Ovary (tissue), 3 donors: Measurements from ENCODE around the gene ARHGAP27.

ENCODE experiments used
- CTCF ChIP-seq, 3 donors: fragments of 450-650 bp in 2 of 3; fragments of 200-600 bp in 1 of 3; IDR thresholded peaks; one replicate each; pipeline versions ENCODE4 v1.5.1 to v1.8.0; 2016 to 2022; ENCODE audit warnings: antibody characterized with exemption in 3 of 3, mild to moderate bottlenecking in 1 of 3
- EP300 ChIP-seq: sonication (generic); formaldehyde crosslinking; IDR thresholded peaks from one replicate; pipeline ENCODE4 v1.6.1; 2017; ENCODE audit warnings: antibody characterized with exemption
- POLR2A ChIP-seq: fragments of 450-650 bp; IDR thresholded peaks from one replicate; pipeline ENCODE4 v1.6.1; 2017; ENCODE audit warnings: antibody characterized with exemption, mild to moderate bottlenecking, moderate library complexity
- donor health status: DM: no; HTN: no; CAD: no.

DNA sequence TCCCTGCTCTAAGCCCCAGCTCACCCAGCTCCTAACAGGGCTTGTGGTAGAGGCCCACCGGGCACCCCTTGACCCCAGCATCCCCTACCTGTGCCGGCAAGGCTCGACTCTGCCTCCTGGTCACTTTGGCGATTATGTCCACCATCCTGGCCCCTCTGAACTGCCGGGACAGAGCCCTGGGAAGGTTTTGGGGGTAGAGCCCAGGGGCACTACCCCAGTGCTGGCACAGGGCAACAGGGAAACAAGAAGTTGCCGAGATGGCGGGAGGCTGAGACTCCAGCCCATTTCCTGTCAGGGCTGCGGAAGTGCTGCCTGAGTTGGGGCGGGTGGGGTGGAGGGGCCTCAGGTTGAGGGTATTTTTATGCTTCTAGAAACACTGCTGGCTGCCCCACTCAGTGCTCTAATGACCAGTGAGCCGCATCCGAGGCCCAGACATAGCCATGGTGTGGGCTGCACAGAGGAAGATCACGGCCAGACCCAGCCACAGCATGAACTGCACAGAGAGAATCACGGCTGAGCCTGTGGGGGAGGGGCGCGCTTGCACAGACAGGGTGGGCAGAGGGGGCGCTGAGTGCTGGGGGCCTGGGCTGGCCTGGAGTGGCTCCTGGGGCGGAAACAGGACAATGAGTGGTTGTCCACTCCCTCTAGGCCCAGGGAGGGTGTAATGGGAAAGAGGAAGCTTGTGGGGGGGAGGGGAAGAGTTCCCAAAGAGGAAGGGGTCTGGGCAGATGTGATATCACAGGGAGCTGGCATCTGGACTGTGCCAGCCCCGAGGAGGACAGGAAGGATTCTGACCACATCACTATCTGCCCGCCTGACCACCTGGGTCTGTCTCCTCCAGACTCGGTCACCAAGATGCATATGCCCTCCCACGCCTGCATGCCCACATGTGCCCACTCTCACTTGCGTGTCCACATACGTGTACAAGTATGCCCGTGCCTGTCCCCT lies 22.3 kb downstream of the ARHGAP27 start:
- TF ChIP-seq CTCF (IDR thresholded peaks at IDR 0.05) (no peak), POLR2A (no peak), EP300 (no peak)
